Sigmoid colon (tissue), 7 donors: ENCODE results near the gene FUT7. TPM values are rescaled to one million over a fixed set of nuclear protein-coding genes. Genes with fewer than 3 reads are reported as not detected.

ENCODE experiments used
- DNase-seq: peaks from one replicate; pipeline ENCODE4 v3.0.0-alpha.2; 2019
- H3K27ac ChIP-seq, 4 donors: fragments of 200-600 bp; sonication (generic); one replicate each; pipeline ENCODE4 v1.5.1; 2016 to 2019; ENCODE audit warnings: mild to moderate bottlenecking in 1 of 4
- H3K27me3 ChIP-seq, 3 donors: fragments of 200-600 bp; sonication (generic); one replicate each; pipeline ENCODE4 v1.5.1; 2019; ENCODE audit warnings: mild to moderate bottlenecking in 1 of 3
- H3K36me3 ChIP-seq, 4 donors: fragments of 200-600 bp; sonication (generic); one replicate each; pipeline ENCODE4 v1.5.1; 2016 to 2019
- H3K4me1 ChIP-seq, 4 donors: fragments of 200-600 bp; sonication (generic); one replicate each; pipeline ENCODE4 v1.5.1; 2017 to 2019
- H3K4me3 ChIP-seq, 4 donors: fragments of 200-600 bp; sonication (generic); one replicate each; pipeline ENCODE4 v1.5.1; 2017 to 2019; ENCODE audit warnings: mild to moderate bottlenecking in 2 of 4, moderate library complexity in 1 of 4
- H3K9me3 ChIP-seq, 4 donors: fragments of 200-600 bp in 3 of 4; sonication (generic) in 3 of 4; one replicate each; pipeline versions ENCODE4 v1.5.1 to v1.6.1; 2013 to 2019
- EP300 ChIP-seq, 4 donors: sonication (generic); formaldehyde crosslinking; IDR thresholded peaks; one replicate each; pipeline ENCODE4 v1.6.1; 2017; ENCODE audit warnings: antibody characterized with exemption in 4 of 4
- POLR2A ChIP-seq, 2 donors: fragments of 450-650 bp; IDR thresholded peaks; one replicate each; pipeline ENCODE4 v1.6.1; 2016; ENCODE audit warnings: antibody characterized with exemption in 2 of 2, mild to moderate bottlenecking in 2 of 2, moderate library complexity in 2 of 2
- POLR2AphosphoS5 ChIP-seq, 4 donors: sonication (generic); formaldehyde crosslinking; IDR thresholded peaks; one replicate each; pipeline ENCODE4 v1.6.1; 2017; ENCODE audit warnings: antibody characterized with exemption in 4 of 4
- WGBS, 2 donors: extraction: QIAGEN DNeasy Blood & Tissue Kit; methylation state at CpG; one replicate each; pipeline ENCODE4 v1.1.7; 2013; 5-methylcytosine and 5-hydroxymethylcytosine counted together
- intact Hi-C: fragments of 100-400 bp; cut with DNase I; formaldehyde crosslinking; loops from one replicate; pipeline ENCODE4 v1.15.1; 2023
- polyA plus RNA-seq, 3 donors: library from polyadenylated mRNA; stranded (reverse); fragments of 200-250 nt; gene quantifications; one replicate each; pipeline ENCODE4 v1.2.3, GENCODE V29; 2013
- total RNA-seq, 4 donors: library from RNA; depleted of rRNA; stranded (reverse); fragments of >200 nt; gene quantifications; one replicate each; pipeline ENCODE4 v1.1.0, GENCODE V29; 2016
- TF ChIP-seq, protein P1 (sequence below), 4 experiments: fragments of 450-650 bp in 3 of 4; fragments of 200-600 bp in 1 of 4; IDR thresholded peaks; one replicate each; pipeline ENCODE4 v1.5.1; 2016 to 2019; ENCODE audit warnings: antibody characterized with exemption in 4 of 4, mild to moderate bottlenecking in 3 of 4, moderate library complexity in 2 of 4
- donor health status: healthy with polysubstance abuse.
- donor health status: Bipolar disorder and iron deficiency.
- donor health status: healthy.

FUT7 gene
- total and polyA plus RNA-seq, 7 donors, result 0.36 to 1.3 (median 0.84) TPM; not detected in 3

DNA sequence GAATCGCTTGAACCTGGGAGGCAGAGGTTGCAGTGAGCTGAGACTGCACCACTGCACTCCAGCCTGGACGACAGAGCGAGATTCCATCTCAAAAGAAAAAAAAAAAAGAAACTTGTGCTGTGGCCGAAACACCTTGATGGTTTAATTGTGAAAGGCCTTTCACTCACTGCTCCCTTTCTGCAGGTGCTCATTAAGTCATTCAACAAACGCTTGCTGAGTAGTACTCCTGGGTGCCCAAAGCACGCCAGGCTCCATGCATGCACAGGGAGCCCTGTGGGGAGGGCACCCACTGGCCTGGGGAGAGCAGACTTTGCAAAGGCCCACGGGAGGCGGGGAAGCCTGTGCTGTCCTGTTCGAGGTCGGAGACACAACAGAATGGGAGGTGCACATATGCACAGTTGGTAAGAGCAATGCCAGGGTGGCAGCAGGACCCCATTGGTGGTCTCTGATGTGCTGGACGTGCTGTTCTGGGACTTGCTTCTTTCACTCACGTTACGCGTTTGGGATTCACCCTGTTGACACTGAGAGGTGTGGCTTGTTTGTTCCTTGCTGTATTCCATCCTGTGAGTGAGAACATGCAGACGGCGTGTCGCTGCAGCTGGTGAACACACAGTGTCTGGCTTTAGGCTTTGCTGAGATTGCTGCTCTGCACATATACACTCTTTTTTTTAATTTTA lies 25.0 kb upstream of the FUT7 start:
- DNase-seq, result no peak
- Histone ChIP-seq H3K4me3 (no peak overlapping the region), H3K4me1 (peaks cover 0 to 45% (median 40%) of the 10 kb centered on the region in 4 donors), H3K27me3 (peaks cover 18 to 24% (median 23%) of the 10 kb centered on the region in 3 donors), H3K27ac (no peak overlapping the region), H3K9me3 (no peaks in the 10 kb centered on the region), H3K36me3 (no peaks in the 10 kb centered on the region)
- intact Hi-C loops, result no loop called here
- TF ChIP-seq EP300 (IDR thresholded peaks at IDR 0.05) (no peak), POLR2A (IDR thresholded peaks at IDR 0.05) (no peak), POLR2AphosphoS5 (IDR thresholded peaks at IDR 0.05) (no peak)
- TF ChIP-seq, protein P1, sequence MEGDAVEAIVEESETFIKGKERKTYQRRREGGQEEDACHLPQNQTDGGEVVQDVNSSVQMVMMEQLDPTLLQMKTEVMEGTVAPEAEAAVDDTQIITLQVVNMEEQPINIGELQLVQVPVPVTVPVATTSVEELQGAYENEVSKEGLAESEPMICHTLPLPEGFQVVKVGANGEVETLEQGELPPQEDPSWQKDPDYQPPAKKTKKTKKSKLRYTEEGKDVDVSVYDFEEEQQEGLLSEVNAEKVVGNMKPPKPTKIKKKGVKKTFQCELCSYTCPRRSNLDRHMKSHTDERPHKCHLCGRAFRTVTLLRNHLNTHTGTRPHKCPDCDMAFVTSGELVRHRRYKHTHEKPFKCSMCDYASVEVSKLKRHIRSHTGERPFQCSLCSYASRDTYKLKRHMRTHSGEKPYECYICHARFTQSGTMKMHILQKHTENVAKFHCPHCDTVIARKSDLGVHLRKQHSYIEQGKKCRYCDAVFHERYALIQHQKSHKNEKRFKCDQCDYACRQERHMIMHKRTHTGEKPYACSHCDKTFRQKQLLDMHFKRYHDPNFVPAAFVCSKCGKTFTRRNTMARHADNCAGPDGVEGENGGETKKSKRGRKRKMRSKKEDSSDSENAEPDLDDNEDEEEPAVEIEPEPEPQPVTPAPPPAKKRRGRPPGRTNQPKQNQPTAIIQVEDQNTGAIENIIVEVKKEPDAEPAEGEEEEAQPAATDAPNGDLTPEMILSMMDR (IDR thresholded peaks at IDR 0.05), result no peak
- 26 to 70% methylated on average over 17 of the region's 17 CpGs for WGBS, 2 donors

DNA sequence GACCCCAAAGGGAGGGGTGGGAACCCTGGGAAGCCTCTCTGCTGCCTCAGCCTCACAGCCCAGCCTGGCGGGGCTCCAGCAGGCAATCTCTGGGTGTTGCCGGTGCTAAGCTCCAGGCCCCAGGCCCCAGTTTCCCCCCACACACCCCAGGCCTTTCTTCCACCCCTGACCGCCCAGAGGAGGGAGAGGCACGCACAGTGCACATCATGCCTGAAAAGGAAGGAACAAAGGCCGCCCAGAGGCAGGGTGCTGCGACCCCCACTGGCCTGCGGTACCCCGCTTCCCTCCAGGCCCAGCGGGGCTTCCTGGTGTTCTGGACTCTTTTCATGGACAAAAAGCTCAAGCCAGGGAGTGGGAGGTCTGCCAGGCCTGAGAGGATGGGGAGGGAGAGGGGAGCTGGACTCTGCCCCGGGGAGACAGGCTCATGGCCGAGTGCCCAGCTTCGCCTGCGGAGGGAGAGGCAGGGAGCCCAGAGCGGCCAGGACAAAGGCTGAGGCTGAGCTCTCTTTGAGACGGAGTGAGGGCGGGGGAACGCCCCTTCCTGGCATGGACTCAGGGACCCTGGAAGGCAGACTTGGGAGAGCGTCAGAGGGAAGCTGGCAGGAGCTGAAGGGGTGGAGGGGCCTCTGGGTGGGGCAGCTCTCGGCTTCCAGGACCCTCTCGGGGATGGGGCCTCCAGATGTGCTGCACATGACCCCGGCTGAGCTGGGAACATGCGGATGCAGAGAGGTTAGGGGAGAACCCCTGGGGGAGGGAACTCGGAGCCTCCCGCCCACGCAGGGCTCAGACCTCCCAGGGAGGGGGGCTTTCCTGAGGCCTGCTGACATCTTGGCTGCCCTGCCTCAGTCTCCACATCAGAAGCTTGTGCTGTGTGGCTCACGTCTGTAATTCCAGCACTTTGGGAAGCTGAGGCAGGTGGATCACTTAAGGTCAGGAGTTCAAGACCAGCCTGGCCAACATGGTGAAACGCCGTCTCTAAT lies 23.8 kb upstream of the FUT7 start:
- no peaks in the 10 kb centered on the region for H3K36me3 ChIP-seq
- peak in 2 of 4 donors; percentile 23 to 39 for TF ChIP-seq POLR2AphosphoS5 (IDR thresholded peaks at IDR 0.05)
- no peak for TF ChIP-seq POLR2A (IDR thresholded peaks at IDR 0.05)
- no peaks in the 10 kb centered on the region for H3K9me3 ChIP-seq
- intact Hi-C loops, result no loop called here
- peaks cover 0 to 45% (median 40%) of the 10 kb centered on the region in 4 donors for H3K4me1 ChIP-seq
- H3K27ac ChIP-seq, result peak overlapping the region; percentile 62 to 69 (median 65)
- DNase-seq, result peak; percentile 97
- H3K27me3 ChIP-seq, result peaks cover 18 to 36% (median 33%) of the 10 kb centered on the region in 3 donors
- WGBS, 2 donors, result 12 to 48% methylated on average over 28 of the region's 28 CpGs
- no peak overlapping the region for H3K4me3 ChIP-seq

DNA sequence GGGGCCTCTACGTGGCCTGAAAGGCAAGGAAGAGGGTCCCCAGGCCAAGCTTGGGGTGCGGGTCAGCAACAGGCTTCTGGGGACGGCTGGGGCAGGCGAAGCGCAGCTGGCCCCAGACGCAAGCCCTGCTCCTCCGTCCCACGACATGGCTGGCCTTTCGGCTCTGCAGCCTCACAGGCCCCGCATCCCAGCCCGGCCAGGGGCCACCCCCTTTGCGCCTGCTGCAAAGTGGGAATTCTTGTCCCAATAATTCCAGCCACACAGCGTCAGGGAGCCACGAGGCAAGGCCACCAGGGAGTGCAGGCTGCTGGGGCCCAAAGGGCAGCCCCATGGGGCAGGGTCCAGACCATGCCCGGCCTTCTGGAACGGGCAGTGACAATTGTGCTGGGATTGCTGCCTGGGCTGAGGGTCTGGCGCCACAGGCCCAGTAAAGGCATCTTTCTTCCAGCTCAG lies 23.1 kb upstream of the FUT7 start:
- H3K9me3 ChIP-seq, result no peaks in the 10 kb centered on the region
- H3K27me3 ChIP-seq, result peaks cover 18 to 43% (median 40%) of the 10 kb centered on the region in 3 donors
- 22 to 68% methylated on average over 17 of the region's 17 CpGs for WGBS, 2 donors
- TF ChIP-seq, protein P1 (IDR thresholded peaks at IDR 0.05), result no peak
- no peak for TF ChIP-seq EP300 (IDR thresholded peaks at IDR 0.05)
- TF ChIP-seq POLR2A (IDR thresholded peaks at IDR 0.05), result no peak
- no peak for TF ChIP-seq POLR2AphosphoS5 (IDR thresholded peaks at IDR 0.05)
- no peaks in the 10 kb centered on the region for H3K36me3 ChIP-seq
- no peak overlapping the region for H3K4me3 ChIP-seq
- peak overlapping the region; percentile 62 to 69 (median 65) for H3K27ac ChIP-seq
- H3K4me1 ChIP-seq, result peaks cover 0 to 45% (median 40%) of the 10 kb centered on the region in 4 donors
- DNase-seq, result no peak
- intact Hi-C loops, result no loop called here

DNA sequence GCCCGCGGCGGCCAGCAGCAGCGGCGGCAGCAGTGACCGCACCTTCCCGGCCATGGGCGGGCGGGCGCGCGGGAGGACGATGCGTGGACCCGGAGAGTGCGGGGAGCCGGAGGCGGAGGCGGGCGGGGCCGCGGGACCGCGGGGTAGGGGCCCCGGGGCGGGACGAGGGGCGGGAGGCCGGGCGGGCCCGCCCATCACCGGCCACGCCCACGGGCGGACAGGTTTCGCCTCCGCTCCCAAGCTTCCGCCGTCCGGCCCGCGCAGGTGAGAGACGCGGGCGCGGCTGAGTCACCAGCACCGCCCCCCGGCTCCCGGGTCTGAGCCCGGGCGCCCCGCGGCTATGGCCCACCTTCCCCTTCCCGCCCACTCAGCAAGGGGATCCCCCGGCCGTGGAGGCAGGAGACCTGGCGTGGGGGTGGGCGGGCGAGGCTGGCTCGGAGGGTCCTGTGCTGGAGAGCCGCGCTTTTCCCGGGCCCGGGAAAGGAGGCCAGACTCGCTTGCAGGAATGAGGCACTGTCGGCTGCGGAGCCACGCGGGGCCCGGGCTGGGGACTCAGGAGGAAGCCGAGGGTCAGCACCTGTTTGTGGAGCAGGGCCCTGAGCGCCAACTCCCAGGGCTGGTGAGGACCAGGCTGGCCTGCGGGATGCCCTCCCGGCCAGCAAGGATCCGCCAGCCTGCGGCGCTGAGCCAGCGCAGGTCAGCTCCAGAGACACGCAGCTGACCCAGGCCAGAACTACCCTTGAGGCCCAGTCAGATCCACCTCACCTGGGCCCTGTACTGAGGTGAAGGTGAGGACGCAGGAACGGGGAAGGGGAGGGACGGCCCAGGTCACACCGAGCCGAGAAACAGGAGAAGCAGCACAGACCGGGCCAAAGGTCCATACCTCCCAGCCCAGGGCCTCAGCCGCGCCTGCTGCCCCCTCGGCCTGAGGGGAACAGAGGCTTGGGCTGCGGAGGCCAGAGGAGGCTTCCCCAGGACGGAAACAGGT lies 22.4 kb upstream of the FUT7 start, which contains the start of gene ENTPD2:
Gene ENTPD2, minus strand, starts transcription at position 118 of the 988 bp plus-strand sequence. Its CDS starts 64 bp downstream, at position 54.
- Histone ChIP-seq H3K9me3 (no peaks in the 10 kb centered on the region), H3K27ac (peak within 1 kb of the TSS; percentile 62 to 69 (median 65)), H3K36me3 (no peaks in the 10 kb centered on the region), H3K4me1 (peaks cover 0 to 47% (median 43%) of the 10 kb centered on the region in 4 donors), H3K4me3 (peak within 1 kb of the TSS in 3 of 4 donors; percentile 28 to 35 (median 35)), H3K27me3 (peaks cover 23 to 51% (median 46%) of the 10 kb centered on the region in 3 donors)
- TF ChIP-seq POLR2A (IDR thresholded peaks at IDR 0.05) (peak in 1 of 2 donors; percentile 21), EP300 (IDR thresholded peaks at IDR 0.05) (no peak), POLR2AphosphoS5 (IDR thresholded peaks at IDR 0.05) (peak in 1 of 4 donors; percentile 22)
- WGBS, 2 donors, result 5 to 17% methylated on average over 90 of the region's 90 CpGs
- no peak for DNase-seq
- intact Hi-C loops, result no loop called here
